HG02571 (cell line): ENCODE data around the gene ADGRA1.
"Not testable (repeated sequence)": the region's sequence is repeated elsewhere in the genome, so short reads cannot be mapped to it uniquely, and the experiment has no call there.

Experiments
- ATAC-seq: cut with Tn5 transposase; IDR thresholded peaks from one replicate; pipeline ENCODE4 v1.9.1; 2021; ENCODE audit warnings: mild to moderate bottlenecking, moderate library complexity; ENCODE audit not compliant: unreplicated experiment

The ADGRA1 gene

GRCh38 chr10:133087679-133088178, at the start of gene ADGRA1:
Gene ADGRA1 (plus strand): TSS chr10:133087924. CDS start chr10:133088910, 986 bp downstream.
- ATAC-seq, result no peak

DNA sequence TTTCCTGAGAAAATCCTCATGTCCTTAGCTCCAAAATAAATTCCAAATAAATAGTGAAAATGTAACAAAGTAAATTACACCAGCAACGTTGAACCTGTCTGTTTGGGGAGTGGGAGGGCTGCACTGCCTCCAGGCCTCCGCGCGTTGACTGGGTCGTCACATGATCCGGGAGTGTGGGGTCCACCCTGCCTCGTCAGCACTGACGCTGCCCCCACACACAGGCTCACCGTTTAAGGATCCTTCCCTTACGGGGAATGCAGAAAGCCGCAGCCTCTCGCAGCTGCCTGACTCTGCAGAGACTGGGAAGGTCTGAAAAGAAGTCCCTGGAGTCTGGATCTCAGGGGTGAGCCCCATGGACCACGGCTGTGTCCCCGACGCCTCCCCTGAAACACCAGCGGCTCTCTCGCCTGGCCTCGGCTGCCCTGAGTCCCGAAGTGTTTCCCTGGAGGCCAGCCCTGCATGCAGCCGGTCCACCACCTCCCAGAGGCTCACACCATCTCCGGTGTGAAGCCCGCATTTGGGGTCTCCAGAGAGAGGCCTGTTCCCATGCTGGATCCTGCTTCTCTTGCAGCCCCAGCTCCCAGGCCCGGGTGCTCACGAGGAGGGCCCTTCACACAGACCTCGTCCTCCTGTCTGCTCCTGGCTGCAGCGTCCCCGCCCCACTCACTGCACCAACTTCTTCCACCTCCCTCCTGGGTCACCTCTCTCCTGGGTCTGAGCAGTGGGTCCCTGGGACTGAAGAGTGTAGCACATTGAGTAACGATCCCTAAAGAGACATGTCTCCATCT, 49.5 kb upstream of the ADGRA1 start:
- no peak for ATAC-seq

GRCh38 chr10:133039107-133039802, 48.5 kb upstream of the ADGRA1 start:
- no peak for ATAC-seq

GRCh38 chr10:133039803-133040165, 47.9 kb upstream of the ADGRA1 start:
- no peak for ATAC-seq

- no peak for ATAC-seq
Observed at GRCh38 chr10:133040198-133040597, 47.5 kb upstream of the ADGRA1 start.

DNA sequence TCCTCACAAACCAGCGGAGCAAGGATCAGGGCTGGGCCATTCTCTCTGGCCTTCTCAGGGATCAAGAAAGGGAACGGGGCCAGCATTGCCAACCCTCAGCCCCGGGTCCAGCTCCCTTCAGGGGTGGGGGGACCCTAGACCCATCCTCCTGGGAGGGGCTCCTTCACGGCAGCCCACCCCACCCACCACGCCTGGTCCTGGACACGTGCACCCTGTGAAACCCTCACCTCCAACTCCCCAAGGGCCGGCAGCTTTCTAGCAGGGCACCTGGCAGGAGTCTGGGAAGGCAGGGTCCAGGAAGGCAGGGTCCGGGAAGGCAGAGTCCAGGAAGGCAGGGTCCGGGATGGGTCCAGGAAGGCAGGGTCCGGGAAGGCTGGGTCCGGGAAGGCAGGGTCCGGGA, 46.6 kb upstream of the ADGRA1 start:
- ATAC-seq, result no peak

DNA sequence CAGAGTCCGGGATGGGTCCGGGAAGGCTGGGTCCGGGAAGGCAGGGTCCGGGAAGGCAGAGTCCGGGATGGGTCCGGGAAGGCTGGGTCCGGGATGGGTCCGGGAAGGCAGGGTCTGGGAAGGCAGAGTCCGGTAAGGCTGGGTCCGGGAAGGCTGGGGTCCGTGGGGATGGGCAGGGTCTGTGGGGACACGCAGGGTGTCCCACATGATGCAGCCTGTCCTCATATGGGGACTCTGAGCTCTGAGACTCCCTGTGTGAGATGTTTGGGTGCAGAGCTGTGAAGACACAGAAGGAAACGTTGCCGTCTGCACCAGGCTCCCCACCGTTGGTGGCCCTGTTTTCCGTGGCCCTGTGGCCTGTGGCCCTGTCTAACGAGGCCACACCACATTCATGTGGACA, 45.7 kb upstream of the ADGRA1 start:
- ATAC-seq, result no peak

DNA sequence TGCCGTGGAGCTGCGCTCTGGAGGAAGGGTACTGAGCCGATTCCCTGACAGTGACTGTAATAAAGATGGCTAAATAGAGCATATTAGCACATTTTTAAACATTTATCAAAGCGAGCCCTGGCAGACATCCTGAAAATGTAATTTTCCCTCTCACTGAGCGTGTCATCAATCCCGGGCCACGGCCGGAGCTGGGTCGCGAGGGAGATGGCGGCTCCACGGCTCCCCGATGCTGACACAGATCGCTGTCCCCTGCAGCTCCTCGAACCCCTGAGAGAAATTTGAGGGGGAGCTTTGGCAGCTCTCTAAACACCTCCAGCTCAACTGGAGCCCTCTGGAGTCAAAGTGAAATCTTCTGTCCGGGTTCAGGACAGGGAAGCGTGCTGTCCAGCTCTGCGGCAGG, 44.9 kb upstream of the ADGRA1 start:
- ATAC-seq, result no peak

GRCh38 chr10:133043541-133044225, 44.0 kb upstream of the ADGRA1 start:
- ATAC-seq, result no peak

- no peak for ATAC-seq
Observed at GRCh38 chr10:133044401-133044811, 43.3 kb upstream of the ADGRA1 start.

GRCh38 chr10:133045556-133046389, 42.0 kb upstream of the ADGRA1 start:
- ATAC-seq, result no peak

GRCh38 chr10:133046390-133046765, 41.3 kb upstream of the ADGRA1 start:
- ATAC-seq, result no peak

DNA sequence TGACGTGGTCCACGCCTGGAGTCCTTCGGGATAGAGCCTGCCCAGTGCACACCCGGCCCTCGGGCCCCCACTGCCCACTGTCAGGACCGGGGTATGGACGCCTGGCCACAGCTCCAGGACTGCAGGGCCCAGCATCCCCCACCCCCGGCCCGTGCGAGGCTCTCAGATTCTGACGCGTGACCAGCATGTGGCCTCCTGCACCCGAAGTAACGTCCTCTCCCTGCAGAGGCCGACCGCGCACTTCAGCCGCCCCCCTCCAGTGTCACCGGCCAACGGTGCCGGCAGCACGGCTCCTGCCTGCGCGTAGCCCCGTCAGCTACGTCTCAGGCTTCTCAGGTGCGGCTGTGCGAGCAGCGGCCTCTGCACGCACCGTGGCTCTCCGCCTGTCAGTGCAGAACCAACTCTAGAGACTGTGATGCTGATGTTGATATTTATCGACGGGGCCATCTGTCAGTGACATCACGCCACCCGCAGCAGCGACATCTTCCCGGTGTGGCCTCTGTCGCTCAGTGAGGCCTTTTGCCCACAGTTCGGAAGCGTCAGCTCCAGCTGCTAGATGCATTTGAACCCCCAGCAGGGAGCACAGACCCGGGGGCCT, 40.1 kb upstream of the ADGRA1 start:
- no peak for ATAC-seq

DNA sequence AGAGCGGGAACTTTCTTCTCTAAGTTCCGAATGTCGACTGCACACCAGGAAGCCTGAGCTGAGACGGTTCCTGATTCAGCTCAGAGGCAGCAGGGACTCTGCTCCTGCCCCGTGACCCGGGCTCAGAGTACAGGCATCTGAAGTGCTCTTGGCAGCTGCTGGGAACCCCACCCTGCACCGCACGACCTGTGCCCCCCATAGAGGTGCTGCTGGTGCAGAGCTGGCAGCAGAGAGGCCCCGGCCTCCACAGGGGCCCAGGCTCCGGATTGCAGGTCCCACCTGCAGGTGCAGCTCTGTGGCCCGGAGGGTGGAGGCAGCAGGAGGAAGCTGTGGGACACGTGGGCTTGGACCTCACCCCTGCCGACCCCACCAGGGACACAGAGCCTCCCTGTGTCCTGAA, 39.5 kb upstream of the ADGRA1 start:
- ATAC-seq, result no peak

DNA sequence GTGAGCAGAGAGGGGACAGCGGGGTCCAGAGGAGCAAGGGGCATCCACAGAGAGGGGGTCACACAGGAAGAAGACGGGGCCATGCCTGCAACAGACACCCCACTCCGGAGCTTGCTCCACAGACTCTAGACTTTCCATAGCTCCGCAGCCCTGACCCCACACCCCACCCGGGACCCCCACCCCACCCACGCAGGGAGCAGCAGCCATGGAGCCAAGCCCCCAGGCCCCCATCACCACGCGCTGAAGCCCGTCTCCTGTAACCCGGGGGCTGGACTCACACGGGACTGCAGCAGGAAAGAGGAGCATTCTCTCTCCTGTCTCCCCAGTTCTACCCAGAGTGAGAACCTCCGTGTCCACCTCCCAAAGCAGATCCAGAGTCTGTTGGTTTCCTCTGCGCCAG, 38.8 kb upstream of the ADGRA1 start:
- ATAC-seq, result no peak

- ATAC-seq, result no peak
Observed at GRCh38 chr10:133049639-133050038, 38.1 kb upstream of the ADGRA1 start.

DNA sequence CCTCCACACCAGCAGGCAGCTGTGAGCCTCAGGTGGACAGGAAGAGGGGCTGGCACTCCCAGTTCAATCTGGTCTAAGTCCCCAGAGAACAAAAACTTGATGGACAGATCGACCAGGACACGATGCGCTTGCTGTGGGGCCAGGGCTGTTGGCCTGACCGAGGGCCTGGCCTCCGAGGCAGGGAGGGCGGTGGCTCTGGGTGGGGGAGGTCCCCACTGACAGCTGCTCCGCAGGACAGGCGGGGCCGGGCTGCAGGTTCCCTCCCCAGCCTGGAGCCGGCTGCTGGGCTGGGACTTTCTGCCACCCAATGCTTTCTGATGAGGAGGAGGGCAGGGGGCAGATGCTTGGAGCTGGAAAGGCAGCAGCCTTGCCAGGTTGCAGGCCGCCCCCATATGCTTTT, 37.4 kb upstream of the ADGRA1 start:
- no peak for ATAC-seq

- ATAC-seq, result no peak
Observed at GRCh38 chr10:133052076-133052475, 35.6 kb upstream of the ADGRA1 start.

DNA sequence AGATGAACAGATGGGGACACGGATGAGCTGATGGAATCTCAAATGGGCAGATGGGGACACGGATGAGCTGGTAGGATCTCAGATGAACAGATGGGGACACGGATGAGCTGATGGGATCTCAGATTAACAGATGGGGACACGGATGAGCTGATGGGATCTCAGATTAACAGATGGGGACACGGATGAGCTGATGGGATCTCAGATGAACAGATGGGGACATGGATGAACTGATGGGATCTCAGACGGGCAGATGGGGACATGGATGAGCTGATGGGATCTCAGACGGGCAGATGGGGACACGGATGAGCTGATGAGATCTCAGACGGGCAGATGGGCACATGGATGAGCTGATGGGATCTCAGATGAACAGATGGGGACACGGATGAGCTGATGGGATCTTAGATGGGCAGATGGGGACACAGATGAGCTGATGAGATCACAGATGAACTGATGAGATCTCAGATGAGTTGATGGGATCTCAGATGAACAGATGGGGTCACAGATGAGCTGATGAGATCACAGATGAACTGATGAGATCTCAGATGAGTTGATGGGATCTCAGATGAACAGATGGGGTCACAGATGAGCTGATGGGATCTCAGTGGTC, 34.1 kb upstream of the ADGRA1 start:
- ATAC-seq, result not testable (repeated sequence)

DNA sequence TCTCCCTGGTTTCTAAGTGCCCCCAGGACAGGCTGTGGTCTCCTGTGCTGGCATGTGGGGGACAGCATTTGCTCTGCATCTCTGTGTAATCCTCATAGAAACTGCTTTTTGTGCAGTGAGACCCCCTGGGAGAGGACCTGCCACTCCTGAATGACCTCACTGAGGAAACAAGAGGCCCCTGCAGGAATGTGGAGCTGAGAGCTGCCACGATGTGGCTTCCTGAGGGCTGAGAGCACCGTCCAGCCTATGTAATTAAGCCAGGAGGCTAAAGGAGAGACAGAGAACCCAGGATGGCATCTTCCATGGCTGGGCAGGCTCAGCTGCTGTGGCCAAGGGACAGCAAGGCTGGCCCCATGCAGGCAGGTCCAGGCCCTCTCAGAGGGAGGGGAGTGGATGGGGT, 32.3 kb upstream of the ADGRA1 start:
- no peak for ATAC-seq
